Endothelial cell of umbilical vein (primary cell): ENCODE data around the gene TMEM204. TPM values are rescaled to one million over a fixed set of nuclear protein-coding genes. Genes with fewer than 3 reads are reported as not detected.

Experiments used
- BruUV-seq: library from RNA; stranded (reverse); fragments of 400-500 nt; replicated peaks from 2 replicates; lab custom pipeline; 2021; lab: Mats Ljungman, UMichigan
- CTCF ChIA-PET: fragments of 300-600, 350-600 bp; sonication (Branson Sonifier 250); formaldehyde crosslinking; loops from one replicate; lab custom pipeline; 2021; ENCODE audit warnings: antibody characterized with exemption, inconsistent platforms; lab: Charles Lee
- POLR2A ChIA-PET: fragments of 300-600, 350-600 bp; sonication (Branson Sonifier 250); formaldehyde crosslinking; loops from one replicate; lab custom pipeline; 2021; ENCODE audit warnings: antibody characterized with exemption, inconsistent platforms; lab: Charles Lee
- DNase-seq: peaks from one replicate; pipeline ENCODE4 v3.0.0-alpha.2; 2011; ENCODE audit warnings: low read depth, low spot score
- FAIRE-seq: peaks from 2 replicates; lab custom pipeline; 2011; peaks lifted over from hg19 to GRCh38; lab: Jason Lieb, UNC
- H2AFZ ChIP-seq: 2 replicates; pipeline ENCODE4 v1.6.0; 2012; ENCODE audit warnings: low read depth, low read length, control low read depth, inconsistent platforms
- H3K27ac ChIP-seq: 2 replicates; pipeline ENCODE4 v1.5.1; 2011; ENCODE audit warnings: low read depth, mild to moderate bottlenecking, control low read depth, low read length, moderate library complexity; ENCODE audit not compliant: insufficient read depth
- H3K27me3 ChIP-seq, 2 experiments: 2 replicates each; pipeline versions ENCODE4 v1.6.0 to v1.6.1; 2011; ENCODE audit warnings: low read length in 2 of 2, mixed read lengths in 1 of 2; ENCODE audit not compliant: control insufficient read depth in 2 of 2, insufficient read depth in 2 of 2
- H3K36me3 ChIP-seq, 2 experiments: 2 replicates in 1 of 2; 3 replicates in 1 of 2; pipeline ENCODE4 v1.5.1; 2011; ENCODE audit warnings: low read length in 2 of 2, mild to moderate bottlenecking in 1 of 2, moderate library complexity in 1 of 2; ENCODE audit not compliant: control insufficient read depth in 2 of 2, insufficient read depth in 2 of 2; ENCODE audit errors: extremely low read depth in 1 of 2
- H3K4me1 ChIP-seq: 3 replicates; pipeline ENCODE4 v1.5.1; 2011; ENCODE audit warnings: mild to moderate bottlenecking, low read length; ENCODE audit not compliant: control insufficient read depth, insufficient read depth; ENCODE audit errors: extremely low read depth
- H3K4me2 ChIP-seq: 2 replicates; pipeline ENCODE4 v1.6.1; 2011; ENCODE audit warnings: low read length, control low read depth, mixed read lengths; ENCODE audit not compliant: insufficient read depth
- H3K4me3 ChIP-seq, 3 experiments: fragments of 200-600 bp in 1 of 3; sonication (generic), shearing (Covaris generic) in 1 of 3; replicated peaks in 1 of 3; 2 replicates each; pipeline ENCODE4 v1.5.1; 2011 to 2016; ENCODE audit warnings: control low read depth in 3 of 3, low read length in 3 of 3, mild to moderate bottlenecking in 2 of 3, inconsistent platforms in 1 of 3, low read depth in 1 of 3, moderate library complexity in 1 of 3; ENCODE audit not compliant: insufficient read depth in 1 of 3
- H3K79me2 ChIP-seq: 2 replicates; pipeline ENCODE4 v1.6.0; 2012; ENCODE audit warnings: low read length, inconsistent platforms; ENCODE audit not compliant: control insufficient read depth, insufficient read depth
- H3K9ac ChIP-seq: replicated peaks from 2 replicates; pipeline ENCODE3; 2011; ENCODE audit warnings: low read length, control low read depth; ENCODE audit not compliant: insufficient read depth; ENCODE audit errors: extremely low read depth
- H3K9me1 ChIP-seq: replicated peaks from 3 replicates; pipeline ENCODE4 v1.6.0; 2011; ENCODE audit warnings: mild to moderate bottlenecking, low read length; ENCODE audit not compliant: control insufficient read depth, insufficient read depth; ENCODE audit errors: extremely low read depth
- H3K9me3 ChIP-seq: replicated peaks from 2 replicates; pipeline ENCODE4 v1.5.1; 2012; ENCODE audit warnings: low read length, inconsistent platforms; ENCODE audit not compliant: control insufficient read depth, insufficient read depth
- H4K20me1 ChIP-seq: replicated peaks from 2 replicates; pipeline ENCODE3; 2011; ENCODE audit warnings: mild to moderate bottlenecking, low read length; ENCODE audit not compliant: control insufficient read depth, insufficient read depth; ENCODE audit errors: extremely low read depth
- CTCF ChIP-seq, 2 donors: IDR thresholded peaks; 1 replicate in 1 of 2; 2 replicates in 1 of 2; pipeline ENCODE4 v1.5.1; 2011; ENCODE audit warnings: low read length in 2 of 2, mild to moderate bottlenecking in 2 of 2, moderate library complexity in 2 of 2, control low read depth in 1 of 2, inconsistent platforms in 1 of 2, low read depth in 1 of 2; ENCODE audit not compliant: insufficient read depth in 1 of 2; ENCODE audit errors: extremely low read depth in 1 of 2
- EZH2 ChIP-seq: IDR thresholded peaks from 2 replicates; pipeline ENCODE4 v1.6.1; 2012; ENCODE audit warnings: borderline replicate concordance, low read depth, mild to moderate bottlenecking, moderate library complexity, low read length, inconsistent platforms; ENCODE audit not compliant: severe bottlenecking
- FOS ChIP-seq: IDR thresholded peaks from 2 replicates; pipeline ENCODE4 v1.6.1; 2011; ENCODE audit warnings: mild to moderate bottlenecking, low read length, moderate library complexity, borderline replicate concordance; ENCODE audit not compliant: insufficient read depth
- GATA2 ChIP-seq: IDR thresholded peaks from 2 replicates; pipeline ENCODE4 v1.7.0; 2011; ENCODE audit warnings: low read depth, mild to moderate bottlenecking, moderate library complexity, mixed read lengths, low read length; ENCODE audit not compliant: insufficient read length, insufficient read depth
- JUN ChIP-seq: IDR thresholded peaks from 2 replicates; pipeline ENCODE4 v1.6.1; 2011; ENCODE audit warnings: borderline replicate concordance, low read depth; ENCODE audit not compliant: insufficient read length, insufficient read depth
- MYC ChIP-seq: IDR thresholded peaks from one replicate; pipeline ENCODE4 v1.6.1; 2011; ENCODE audit warnings: mild to moderate bottlenecking, low read depth, low read length
- POLR2A ChIP-seq: IDR thresholded peaks from 2 replicates; pipeline ENCODE4 v1.6.1; 2012; ENCODE audit warnings: low read depth, mild to moderate bottlenecking, control low read depth, low read length
- dilution Hi-C: fragments of 300-500 bp; cut with MboI; formaldehyde crosslinking; loops from one replicate; pipeline ENCODE4 v1.15.0; 2019; ENCODE audit warnings: low sequenced_read_pairs; ENCODE audit not compliant: extremely low pct_ligation_motif_present
- intact Hi-C: fragments of 100-400 bp; cut with micrococcal nuclease; formaldehyde crosslinking; loops from one replicate; pipeline ENCODE4 v1.10.0; 2022
- polyA plus RNA-seq, 4 experiments: library from polyadenylated mRNA; depleted of rRNA in 3 of 4; stranded (reverse) in 3 of 4; unstranded in 1 of 4; fragments of >200 nt; gene quantifications; 2 replicates each; pipeline versions ENCODE4 v1.2.1 to v1.2.3, GENCODE V29; 2011 to 2012; ENCODE audit warnings: missing spikeins in 1 of 4
- total RNA-seq: library from RNA; stranded (reverse); gene quantifications from 2 replicates; pipeline ENCODE4 v1.2.3, GENCODE V29; 2021

TMEM204 gene
- total and polyA plus RNA-seq, 2 donors (not counting 3 experiments of a cell fraction or from before 2014, with no cell fraction given), result 32.5 to 50.7 TPM

- CTCF ChIA-PET, result interaction anchor here (0.9 kb wide), 1 partner anchor 15 kb away, joined by 5 read pairs; no protein-coding TSS in a partner anchor
- DNase-seq, result peak; percentile 15
These were observed 23.9 kb upstream of the TMEM204 start for GRCh38 chr16:1509307-1510221.

More at GRCh38 chr16:1509307-1510221, 23.9 kb upstream of the TMEM204 start:
- Histone ChIP-seq H3K4me3 (no peak overlapping the region), H3K4me2 (no peak overlapping the region), H2AFZ (no peak overlapping the region), H3K9me3 (no peaks in the 10 kb centered on the region), H3K27me3 (no peaks in the 10 kb centered on the region), H4K20me1 (no peaks in the 10 kb centered on the region), H3K36me3 (peaks cover 5 to 13% of the 10 kb centered on the region in 2 experiments), H3K27ac (no peak overlapping the region), H3K9me1 (no peaks in the 10 kb centered on the region), H3K4me1 (peaks cover 12% of the 10 kb centered on the region), H3K9ac (no peak overlapping the region), H3K79me2 (no peaks in the 10 kb centered on the region)
- TF ChIP-seq CTCF (IDR thresholded peaks at IDR 0.05; ENCODE audit: extremely low read depth in 1 of 2, insufficient read depth in 1 of 2, low read depth in 1 of 2, low read length in 2 of 2) (no peak), EZH2 (no peak), FOS (no peak), JUN (no peak), GATA2 (no peak), MYC (no peak), POLR2A (no peak)
- dilution Hi-C loops (no loop called here), intact Hi-C loops (no loop called here)
- no peak for FAIRE-seq
- POLR2A ChIA-PET, result no interaction called here
- BruUV-seq, result TSS peak; percentile 60
